Activated T-cell treated with anti-CD3 and anti-CD28 coated beads for 48 hours (primary cell): Measurements from ENCODE around the gene UNC13C.

Experiments used
- DNase-seq: peaks from one replicate; pipeline ENCODE4 v3.0.0-alpha.2; 2020; ENCODE audit warnings: low read depth

UNC13C gene

GRCh38 chr15:54568381-54568780 lies 590.1 kb downstream of the UNC13C start:
- DNase-seq, result no peak

GRCh38 chr15:54571576-54571975 lies 593.3 kb downstream of the UNC13C start:
- no peak for DNase-seq

- DNase-seq, result no peak
These were observed 597.3 kb downstream of the UNC13C start for GRCh38 chr15:54575586-54575985.

GRCh38 chr15:54576298-54576935 lies 598.2 kb downstream of the UNC13C start:
- no peak for DNase-seq

GRCh38 chr15:54577476-54578250 lies 599.4 kb downstream of the UNC13C start:
- DNase-seq, result no peak

- no peak for DNase-seq
These were observed 601.6 kb downstream of the UNC13C start for GRCh38 chr15:54579855-54580254.

GRCh38 chr15:54580643-54581042 lies 602.4 kb downstream of the UNC13C start:
- DNase-seq, result no peak

- no peak for DNase-seq
These were observed 604.8 kb downstream of the UNC13C start for GRCh38 chr15:54582863-54583643.

- DNase-seq, result no peak
These were observed 606.8 kb downstream of the UNC13C start for GRCh38 chr15:54585063-54585462.

- no peak for DNase-seq
These were observed 615.9 kb downstream of the UNC13C start for GRCh38 chr15:54594115-54594514.

- DNase-seq, result no peak
These were observed 621.1 kb downstream of the UNC13C start for GRCh38 chr15:54599386-54599785.

- DNase-seq, result no peak
These were observed 626.8 kb downstream of the UNC13C start for GRCh38 chr15:54605043-54605442.

GRCh38 chr15:54605556-54605955 lies 627.3 kb downstream of the UNC13C start:
- DNase-seq, result no peak

- DNase-seq, result no peak
These were observed 630.9 kb downstream of the UNC13C start for GRCh38 chr15:54608876-54609835.

GRCh38 chr15:54618120-54618519 lies 639.9 kb downstream of the UNC13C start:
- no peak for DNase-seq

- no peak for DNase-seq
These were observed 640.9 kb downstream of the UNC13C start for GRCh38 chr15:54619180-54619579.

- DNase-seq, result no peak
These were observed 642.7 kb downstream of the UNC13C start for GRCh38 chr15:54620916-54621315.

- no peak for DNase-seq
These were observed 657.9 kb downstream of the UNC13C start for GRCh38 chr15:54636147-54636546.

GRCh38 chr15:54638666-54639065 lies 660.4 kb downstream of the UNC13C start:
- no peak for DNase-seq

GRCh38 chr15:54640873-54641272 lies 662.6 kb downstream of the UNC13C start:
- no peak for DNase-seq

- DNase-seq, result no peak
These were observed 666.6 kb downstream of the UNC13C start for GRCh38 chr15:54644796-54645195.

GRCh38 chr15:54659646-54660045 lies 681.4 kb downstream of the UNC13C start:
- DNase-seq, result no peak
